GM18861 (cell line): ENCODE results near the gene ACTG1.

Experiments
- ATAC-seq: cut with Tn5 transposase; IDR thresholded peaks from one replicate; pipeline ENCODE4 v1.9.1; 2021; ENCODE audit not compliant: unreplicated experiment

The ACTG1 gene

GRCh38 chr17:81466564-81467472 is 45.8 kb downstream of the ACTG1 start:
- no peak for ATAC-seq

DNA sequence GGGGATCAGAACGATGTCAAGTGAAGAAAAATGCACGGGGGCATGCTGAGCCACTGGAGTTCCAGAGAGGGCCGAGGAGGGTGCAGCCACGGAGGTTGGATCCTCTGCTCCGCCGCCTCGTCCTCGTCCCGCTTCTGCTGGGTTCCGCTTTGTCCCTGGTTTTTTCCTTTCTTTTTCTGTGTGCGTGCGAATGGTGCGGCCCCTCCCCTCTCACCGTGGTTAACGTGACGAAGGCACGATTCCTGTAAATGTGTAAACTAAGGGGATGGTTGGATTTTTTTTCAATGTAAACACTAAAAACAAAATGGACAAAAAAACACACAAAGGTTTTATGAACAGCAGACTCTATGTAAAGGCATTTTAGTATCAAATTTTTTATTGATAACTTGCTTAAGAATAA is 46.7 kb downstream of the ACTG1 start:
- no peak for ATAC-seq

DNA sequence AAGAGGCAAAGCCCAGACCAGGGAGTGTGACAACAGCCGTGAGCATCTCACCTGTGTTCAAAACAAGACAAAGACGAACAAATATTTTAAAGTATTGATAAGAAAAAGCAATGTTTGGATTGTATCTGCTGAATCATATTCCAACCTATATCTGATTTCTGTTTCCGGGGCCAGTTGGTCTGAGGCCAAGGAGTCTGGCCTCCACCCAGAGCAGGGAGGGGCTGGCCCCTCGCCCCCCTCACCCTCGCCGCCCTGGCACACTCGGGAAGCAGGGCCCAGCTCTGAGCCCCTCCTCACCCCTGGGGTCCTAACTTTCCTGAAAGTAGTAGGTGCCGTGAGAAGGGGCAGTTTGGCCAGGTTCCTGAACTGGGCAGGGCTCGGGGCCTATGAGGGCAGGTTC is 48.0 kb downstream of the ACTG1 start:
- no peak for ATAC-seq

GRCh38 chr17:81463506-81463905 is 49.1 kb downstream of the ACTG1 start:
- no peak for ATAC-seq

DNA sequence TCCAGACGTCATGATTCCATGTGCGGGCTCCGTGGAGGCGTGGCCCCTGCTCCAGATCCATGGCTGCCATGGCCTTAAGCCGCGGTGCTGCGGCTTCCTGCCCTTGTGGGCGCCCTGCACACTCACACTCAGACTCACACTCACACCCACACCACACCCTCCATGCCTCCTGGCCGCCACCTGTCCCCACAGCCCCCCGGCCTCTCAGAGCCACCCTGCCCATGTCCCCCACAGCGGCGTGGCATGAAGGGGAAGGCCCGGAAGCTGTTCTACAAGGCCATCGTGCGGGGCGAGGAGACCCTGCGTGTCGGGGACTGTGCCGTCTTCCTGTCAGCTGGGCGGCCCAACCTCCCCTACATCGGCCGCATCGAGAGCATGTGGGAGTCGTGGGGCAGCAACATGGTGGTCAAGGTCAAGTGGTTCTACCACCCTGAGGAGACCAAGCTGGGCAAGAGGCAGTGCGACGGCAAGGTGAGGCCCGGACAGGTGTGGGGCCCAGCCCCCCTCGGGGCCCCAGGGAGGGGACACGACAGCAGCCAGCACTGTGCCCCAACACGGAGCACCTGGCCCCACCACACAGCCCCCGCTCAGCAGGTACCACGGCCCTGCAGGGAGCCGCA is 50.0 kb downstream of the ACTG1 start:
- no peak for ATAC-seq

DNA sequence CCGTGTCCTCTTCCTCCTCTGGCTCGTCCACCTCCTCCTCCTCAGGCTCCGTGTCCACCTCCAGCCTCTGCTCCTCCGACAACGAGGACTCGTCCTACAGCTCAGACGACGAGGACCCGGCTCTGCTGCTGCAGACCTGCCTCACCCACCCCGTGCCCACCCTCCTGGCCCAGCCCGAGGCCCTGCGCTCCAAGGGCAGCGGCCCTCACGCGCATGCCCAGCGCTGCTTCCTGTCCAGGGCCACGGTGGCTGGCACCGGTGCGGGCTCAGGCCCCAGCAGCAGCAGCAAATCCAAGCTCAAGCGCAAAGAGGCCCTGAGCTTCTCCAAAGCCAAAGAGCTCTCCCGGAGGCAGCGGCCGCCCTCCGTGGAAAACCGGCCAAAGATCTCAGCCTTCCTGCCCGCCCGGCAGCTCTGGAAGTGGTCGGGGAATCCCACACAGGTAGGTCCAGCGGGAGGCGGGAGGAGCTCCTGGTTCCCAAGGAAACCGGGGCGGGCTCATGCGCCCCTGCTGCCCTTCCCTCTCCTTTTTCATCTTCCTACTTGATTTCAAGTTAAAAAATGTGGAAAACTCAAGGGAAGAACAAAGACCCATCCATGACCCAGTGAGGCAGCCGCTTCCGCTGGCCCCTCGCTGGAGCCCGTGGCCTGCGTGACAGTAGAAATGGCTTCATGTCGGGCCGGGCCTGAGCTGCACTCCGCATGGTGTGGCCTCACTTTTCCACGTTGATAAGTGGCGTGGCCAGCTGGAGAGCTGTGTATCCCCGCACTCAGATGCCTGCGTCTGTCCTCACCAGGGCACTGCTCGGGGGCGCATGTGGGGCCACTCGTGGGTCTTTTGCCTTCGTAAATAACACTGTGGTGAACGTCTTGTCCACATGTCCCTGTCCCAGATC is 50.7 kb downstream of the ACTG1 start:
- no peak for ATAC-seq

DNA sequence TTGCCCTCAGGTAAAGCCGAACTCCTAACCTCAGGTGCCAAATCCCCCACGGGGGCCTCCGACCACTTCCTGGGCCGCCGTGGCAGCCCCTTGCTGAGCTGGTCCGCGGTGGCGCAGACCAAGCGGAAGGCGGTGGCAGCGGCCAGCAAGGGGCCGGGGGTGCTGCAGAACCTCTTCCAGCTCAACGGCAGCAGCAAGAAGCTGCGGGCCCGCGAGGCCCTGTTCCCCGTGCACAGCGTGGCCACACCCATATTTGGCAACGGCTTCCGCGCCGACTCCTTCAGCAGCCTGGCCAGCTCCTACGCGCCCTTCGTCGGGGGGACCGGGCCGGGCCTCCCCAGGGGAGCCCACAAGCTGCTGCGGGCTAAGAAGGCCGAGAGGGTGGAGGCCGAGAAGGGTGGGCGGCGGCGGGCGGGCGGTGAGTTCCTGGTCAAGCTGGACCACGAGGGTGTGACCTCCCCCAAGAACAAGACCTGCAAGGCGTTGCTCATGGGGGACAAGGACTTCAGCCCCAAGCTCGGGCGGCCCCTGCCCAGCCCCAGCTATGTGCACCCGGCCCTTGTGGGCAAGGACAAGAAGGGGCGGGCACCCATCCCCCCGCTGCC is 51.6 kb downstream of the ACTG1 start:
- ATAC-seq, result no peak
